Erythroblast (primary cell): ENCODE results near the gene COMMD3.

Source experiments
- GATA1 ChIP-seq: IDR thresholded peaks from 2 replicates; pipeline ENCODE4 v1.6.1; 2011; ENCODE audit warnings: low read depth, mild to moderate bottlenecking, control low read depth, low read length, moderate library complexity
- POLR2A ChIP-seq: IDR thresholded peaks from 2 replicates; pipeline ENCODE4 v1.6.1; 2011; ENCODE audit warnings: mild to moderate bottlenecking, low read length

GRCh38 chr10:22322641-22323160 lies 6.5 kb downstream of the COMMD3 start:
- no peak for TF ChIP-seq POLR2A
- TF ChIP-seq GATA1, result no peak
